NCI-H1048 (cell line): ENCODE data around the gene TRMT1.

Source experiments
- DNase-seq: peaks from one replicate; lab custom pipeline; 2025; lab: John Stamatoyannopoulos, UW

The TRMT1 gene

DNA sequence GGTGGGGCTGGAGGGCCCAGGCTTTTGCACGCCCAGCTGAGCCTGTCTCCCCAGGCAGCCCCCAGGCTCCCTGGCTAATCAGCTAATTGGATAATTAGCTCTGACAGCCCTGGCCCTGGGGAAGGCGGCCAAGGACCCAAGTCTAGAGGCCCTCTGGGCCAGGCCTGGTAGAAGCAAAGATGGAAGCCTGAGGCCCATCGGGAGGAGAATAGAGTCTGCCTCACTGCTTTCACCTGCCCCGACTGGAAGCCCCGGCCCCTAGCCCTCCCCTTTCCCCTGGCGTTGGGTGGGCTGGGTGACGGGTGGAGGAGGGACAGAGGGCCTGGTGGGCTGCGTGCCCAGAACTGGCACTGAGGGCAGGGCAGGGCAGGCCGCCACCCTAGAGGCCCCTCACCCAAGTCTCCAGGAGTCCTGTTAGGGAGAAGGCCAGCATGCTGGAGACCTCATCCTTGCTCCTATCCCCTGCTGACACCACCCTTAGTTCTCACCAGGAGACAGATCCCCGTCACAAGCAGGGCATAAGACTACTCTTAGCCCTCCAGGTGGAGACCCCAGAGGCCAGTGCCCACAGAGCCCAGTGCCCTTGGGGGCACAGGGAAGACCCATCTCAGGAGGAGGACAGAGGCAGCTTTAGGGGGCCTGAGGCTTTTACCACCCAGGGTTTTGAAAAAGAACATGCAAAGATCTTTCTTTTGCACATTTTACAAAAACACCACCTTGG is 25.9 kb downstream of the TRMT1 start:
- no peak for DNase-seq

DNA sequence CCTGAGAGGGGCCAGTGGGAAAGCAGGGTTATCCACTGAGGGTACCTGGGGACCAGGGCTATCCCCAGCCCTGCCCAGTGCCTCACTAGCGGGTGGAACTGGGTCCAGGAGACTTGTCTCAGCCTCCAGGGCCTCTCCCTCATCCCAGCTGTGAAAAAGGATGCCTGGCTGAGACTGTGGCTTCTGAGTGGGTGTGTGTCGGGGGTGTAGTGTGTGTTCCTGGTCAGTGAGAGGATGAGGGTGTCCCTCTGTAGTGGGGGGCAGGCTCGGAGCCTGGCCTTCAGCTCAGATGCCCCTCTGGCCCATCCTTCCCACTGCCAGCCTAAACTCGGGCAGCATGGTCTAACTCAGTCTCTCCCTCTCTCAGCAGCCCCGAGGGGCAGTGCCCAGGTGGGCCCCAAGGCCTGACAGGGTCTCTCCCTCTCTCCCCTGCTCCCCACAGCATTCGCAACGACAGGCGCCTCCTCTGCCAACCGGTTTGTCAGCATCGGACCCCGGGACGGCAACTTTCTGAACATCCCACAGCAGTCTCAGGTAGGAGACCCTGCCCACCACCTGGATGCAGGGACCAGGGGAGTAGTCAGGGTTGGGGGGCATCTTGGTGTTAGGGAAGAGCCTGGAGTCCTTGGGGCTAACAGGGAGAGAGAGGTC is 26.6 kb downstream of the TRMT1 start:
- no peak for DNase-seq

DNA sequence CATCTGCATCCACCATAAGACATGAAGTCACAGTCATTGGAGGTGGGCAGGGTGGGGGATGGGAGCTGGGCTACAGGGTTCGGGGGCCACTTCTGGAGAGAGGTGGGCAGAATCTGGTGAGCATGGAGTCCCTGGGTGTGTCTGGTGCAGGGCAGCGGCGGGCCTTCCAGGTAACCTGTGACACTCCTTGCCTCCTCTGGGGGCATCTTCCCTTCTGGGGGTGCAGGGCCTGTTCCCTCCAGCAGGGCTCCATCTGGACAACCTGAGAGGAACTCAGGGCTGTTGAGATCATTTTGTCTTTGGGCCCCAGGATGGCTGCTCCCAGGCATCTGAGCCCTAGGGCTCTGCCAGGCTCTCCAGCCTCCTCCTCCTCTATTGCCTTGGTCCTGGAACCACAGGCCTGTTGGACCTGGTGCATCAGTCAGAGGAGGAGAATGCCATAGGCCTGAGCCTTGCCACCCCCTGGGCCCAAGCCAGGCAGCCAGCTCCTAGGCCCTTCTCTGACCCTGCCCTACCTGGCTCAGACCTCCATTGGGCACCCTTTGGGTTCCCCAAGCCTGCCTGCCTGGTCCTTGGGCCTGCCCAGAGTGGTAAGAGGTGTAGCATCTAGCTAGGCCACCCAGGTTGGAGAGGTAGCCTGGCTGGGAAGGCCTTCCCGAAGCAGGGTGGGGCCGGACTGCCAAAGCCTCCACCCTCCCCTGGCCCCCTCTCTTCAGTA is 27.2 kb downstream of the TRMT1 start:
- no peak for DNase-seq

DNA sequence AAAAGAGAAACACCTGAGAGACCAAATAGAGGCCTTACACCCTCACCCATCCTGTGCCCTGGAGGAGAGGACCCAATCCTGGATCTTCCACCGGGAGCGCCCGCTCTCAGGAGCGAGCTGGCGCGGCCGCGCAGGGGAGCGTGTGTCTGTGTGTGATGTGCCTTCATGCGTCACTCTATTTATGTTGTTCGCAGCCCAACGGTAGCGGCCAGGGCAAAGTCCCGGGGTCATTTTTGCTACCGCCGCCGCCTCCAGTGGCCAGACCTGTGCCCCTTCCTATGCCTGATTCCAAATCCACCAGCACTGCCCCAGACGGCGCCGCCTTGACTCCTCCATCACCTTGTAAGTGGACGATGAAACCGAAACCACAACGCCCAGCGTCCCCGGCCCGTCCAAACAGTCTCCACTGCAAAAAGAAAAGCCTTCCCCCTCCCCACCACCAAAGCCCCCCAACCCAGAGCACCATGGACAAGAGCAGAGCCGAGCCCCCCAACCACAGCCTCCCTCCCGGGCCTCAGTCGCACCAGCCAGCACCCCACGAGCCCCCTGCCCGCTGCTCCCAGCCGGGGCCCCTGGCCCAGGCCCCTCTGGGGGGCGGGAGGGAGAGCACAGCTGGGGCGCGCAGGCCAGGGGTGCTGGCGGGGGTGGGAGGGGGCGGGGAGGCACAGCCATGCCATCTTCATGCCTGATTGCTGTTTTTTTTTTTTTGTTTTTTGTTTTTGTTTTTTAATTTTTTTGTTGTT is 28.6 kb downstream of the TRMT1 start:
- DNase-seq = no peak

DNA sequence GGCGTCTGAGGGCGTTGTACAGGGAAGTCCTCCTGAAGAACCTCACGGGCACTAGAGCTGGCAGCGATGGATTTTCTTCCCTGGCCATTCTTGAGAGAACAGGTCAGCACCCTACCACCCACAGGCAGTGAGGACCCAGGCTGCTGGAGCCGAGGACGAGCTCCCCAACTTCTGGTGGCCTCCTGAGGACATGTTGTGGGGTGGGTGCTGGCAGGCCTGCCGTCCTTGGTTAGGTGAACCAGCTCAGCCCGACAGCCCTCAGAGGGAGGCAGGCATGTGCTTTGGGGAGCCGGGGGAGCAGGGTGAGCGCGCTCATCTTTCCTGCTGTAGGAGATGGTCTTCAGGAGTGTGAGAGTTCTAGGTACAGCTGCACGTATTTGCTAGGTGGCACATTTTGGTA is 29.2 kb downstream of the TRMT1 start:
- DNase-seq = no peak

DNA sequence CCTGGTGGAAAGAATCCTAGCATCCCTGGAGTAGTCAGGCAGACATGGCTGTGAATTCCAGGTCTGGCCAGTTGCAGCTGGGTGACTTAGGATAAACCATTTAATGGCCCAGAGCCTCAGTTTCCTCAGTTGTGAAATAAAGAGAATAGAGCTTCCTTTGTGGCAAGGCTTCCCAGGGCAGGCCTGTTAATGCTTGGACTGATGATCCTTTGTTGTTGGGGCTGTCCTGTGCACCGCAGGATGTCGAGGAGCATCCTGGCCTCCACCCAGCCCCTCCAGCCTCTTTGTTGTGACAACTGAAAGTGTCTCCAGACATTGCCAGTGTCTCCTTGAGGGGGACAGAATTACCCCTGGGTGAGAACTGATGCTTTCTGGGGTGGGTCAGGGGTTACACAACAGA is 30.2 kb downstream of the TRMT1 start:
- no peak for DNase-seq

DNA sequence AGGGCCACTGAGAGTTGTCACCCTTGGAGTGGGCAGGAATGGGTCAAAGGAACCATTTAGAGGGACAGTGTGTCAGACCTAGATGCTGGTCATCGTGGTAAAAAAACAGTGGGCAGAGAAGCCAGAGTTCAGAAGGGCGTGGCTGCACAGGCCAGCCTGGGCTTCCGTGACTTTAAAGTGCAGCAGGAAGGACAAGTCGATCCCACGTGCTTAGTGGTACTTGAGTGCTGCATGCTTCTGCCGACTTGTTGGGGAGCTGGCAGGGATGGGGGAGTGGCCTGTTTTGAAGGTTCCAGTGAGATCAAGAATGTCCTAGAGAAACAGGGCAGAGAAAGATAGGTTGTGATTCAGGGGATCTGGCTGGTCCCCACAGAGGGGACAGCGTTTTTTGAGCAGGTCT is 30.9 kb downstream of the TRMT1 start:
- no peak for DNase-seq

DNA sequence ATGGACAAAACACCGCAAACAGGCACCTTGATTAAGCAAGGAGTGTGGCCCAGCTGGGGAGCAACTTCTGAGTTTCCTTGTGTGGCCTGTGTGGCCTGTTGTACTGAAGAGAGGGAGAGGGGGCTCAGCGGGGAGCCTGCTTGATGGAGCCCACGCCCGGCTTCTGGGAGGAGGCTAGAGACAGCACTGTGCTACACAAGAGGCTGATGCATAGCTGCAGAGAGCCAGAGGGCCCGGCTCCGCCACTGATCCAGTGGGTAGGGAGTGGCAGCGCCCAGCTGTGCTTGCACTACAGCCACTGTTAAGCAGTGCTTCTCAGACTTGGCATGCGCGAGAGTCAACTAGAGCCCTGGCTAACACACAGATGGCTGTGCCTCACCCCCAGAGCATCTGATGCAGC is 32.9 kb downstream of the TRMT1 start:
- DNase-seq = no peak

DNA sequence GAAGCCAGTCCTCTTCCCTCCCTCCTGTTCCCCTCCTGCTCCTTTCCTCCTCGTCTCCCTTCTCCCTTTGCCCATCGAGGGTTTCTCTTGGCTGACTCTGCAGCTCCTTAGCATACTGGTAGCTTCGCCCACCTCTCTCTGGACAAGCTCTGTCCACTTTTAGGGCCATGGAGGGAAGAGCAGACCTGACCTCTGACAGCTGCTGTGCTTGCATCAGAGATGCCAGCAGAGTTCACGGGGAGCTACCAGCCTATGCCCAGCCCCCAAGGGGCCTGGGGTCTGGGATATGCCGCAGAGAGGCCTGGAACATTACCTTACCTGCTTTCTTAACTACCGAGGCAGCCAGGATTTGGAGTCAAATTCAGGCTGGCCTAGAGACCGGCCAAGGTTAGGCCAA is 33.5 kb downstream of the TRMT1 start:
- no peak for DNase-seq

DNA sequence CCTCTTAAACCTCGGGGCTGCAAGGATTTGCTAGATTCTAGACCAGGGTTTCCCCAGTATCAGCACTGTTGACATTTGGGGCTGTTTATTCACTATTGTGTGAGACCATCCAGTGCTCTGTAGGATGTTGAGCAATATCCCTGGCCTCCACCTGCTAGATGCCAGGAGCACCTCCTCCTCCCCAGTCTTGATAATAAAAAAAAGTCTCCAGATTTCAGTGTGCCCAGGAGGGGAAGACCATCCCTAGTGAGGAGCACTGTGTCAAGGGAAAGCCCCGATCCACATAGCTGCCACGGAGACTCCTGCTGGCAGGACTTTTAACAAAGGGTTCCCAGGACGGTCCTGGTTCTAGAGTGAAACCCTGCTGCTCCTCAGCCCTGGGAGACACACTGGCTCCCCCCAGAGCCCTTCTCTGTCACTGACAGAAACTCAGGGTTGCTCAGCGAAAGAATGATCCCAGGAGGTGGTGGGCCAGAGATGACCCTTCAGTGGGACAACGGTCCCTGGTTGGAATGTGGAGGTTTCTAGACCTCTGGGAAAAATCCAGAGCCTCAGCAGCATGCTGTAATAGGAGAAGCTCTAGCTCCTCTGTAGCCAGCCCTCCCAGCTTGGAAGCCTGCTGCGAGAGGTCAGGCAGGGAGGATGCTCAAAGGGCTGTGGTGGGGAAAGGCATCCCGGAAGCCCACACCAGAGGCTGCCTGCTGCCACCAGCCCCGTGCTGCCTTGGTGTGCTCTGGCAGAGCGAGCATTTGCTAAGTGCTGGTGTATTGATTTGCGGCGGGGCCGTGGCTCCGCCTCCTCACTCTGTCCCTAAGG is 34.1 kb downstream of the TRMT1 start:
- DNase-seq = no peak

DNA sequence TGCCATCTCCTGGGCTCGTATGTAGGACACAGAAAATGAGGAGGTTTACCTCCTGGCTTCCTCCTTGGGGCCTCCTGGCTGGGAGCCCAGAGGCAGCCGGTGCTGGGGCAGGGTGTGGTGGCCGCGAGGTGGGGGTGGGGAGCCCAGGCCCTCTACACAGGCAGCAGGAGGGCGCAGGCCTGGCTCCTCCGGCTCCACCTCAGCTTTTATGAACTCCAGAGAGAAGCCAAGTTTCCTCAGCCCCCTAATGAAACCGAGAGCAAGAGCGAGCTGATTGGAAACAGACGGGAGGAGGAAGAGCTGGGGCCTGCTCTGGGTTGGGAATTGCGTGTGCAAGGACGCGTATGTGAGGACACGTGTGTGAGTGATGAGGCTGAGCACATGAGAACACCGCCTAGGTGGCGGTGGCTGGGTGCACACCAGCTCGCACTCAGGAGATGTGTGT is 37.0 kb downstream of the TRMT1 start:
- DNase-seq = no peak

DNA sequence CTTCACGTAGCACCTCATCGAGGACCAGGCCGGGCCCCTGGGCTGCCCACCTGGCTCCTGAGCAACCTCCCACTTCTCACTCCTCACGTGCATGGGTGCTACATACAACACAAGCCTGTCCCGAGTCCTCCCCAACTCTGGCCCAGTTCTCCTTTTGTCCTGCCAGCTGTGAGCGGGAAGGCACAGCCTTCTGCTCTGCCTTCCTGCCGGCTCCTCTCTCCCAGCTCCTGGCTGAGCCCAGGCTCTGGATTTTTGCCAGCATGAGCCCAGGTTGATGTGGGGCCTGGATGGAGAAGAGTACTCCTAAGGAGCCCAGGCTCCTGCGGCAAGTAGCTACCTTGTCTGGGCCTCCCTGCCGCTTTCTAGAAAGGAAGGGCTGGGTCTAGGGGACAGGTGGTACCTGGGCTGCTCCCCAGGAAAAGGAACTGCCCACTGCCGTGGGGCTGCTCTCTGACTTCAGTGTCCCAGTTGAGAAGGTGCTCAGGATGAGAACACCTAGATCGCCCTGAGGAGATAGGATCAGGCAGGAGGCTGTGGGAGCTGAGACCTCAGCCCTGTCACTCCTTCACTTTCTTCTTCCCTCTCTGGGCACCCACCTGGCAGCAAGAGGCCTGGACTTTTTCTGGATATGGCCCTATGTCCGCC is 37.5 kb downstream of the TRMT1 start:
- DNase-seq = no peak

DNA sequence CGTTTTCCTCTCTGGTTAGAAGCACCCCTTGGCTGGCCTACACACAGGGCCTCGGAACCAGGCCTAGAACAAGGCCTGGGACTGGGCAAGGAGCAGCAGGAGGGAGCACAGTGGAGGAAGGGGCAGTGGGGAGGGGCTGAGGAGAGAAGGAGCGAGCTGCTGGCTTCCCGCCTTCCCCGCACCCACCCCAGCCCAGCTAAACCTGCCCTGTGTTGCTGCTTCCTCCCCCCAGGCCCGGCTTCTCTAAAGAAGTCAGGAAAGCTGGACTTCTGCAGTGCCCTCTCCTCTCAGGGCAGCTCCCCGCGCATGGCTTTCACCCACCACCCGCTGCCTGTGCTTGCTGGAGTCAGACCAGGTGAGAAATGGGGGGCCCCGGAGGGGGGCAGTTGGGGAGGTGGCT is 38.2 kb downstream of the TRMT1 start:
- no peak for DNase-seq

DNA sequence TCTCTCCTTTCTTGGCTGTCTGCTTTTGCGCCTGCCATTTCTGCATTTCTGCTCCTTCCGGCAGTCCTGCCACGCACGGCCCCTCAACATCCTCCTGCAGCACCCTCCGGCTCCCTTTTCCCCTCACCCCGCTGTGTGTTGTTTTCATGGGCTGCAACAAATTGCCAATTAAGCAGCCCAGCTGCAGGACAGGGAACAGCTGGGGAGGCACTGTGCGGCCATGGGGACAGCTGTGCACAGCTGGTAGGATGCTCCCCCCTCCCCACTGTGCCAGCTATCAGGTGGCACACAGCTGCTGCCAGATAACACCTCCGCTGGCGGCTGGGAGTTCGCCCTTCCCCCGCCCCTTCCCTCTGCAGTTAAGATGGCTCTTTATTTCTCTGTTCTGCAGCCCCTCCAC is 39.3 kb downstream of the TRMT1 start:
- DNase-seq = no peak

DNA sequence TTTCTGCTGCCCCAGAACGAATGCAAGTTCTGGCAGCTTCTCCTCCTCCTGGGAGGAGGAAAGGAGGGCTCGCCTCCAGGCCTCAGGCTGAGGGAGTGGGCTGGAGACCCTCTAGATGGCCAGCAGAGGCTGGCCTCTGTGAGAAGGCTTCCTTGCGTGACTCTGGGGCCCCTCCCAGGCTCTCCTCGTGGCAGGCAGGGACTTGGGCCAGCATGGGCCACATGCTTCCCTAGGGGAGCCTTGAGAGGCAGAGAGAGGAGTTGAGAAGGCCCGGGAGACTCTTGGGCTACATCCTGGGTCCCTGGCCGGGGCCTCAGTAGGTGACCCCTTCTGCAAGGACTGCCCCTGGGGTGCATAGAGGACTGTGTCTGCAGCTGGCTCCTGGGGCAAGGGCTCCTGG is 39.8 kb downstream of the TRMT1 start:
- no peak for DNase-seq

DNA sequence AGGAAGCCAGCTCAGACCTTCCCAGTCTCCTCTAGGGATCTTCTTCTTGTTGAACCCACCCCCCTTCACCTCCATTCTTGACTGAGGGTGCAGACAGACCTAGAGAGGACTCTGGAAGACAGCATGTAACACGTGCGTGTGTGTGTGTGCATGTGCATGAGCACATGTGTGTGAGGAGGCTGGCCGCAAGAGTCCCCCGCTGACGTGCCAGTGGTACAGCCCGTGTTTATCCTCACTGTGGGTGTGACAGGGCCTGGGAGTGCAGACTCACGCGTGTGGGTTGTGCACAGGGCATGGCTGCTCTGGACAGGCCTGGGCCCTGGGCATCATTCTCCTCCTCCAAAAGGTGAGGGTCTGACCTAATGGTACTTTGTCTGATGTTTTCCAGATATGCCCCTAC is 40.2 kb downstream of the TRMT1 start:
- no peak for DNase-seq

DNA sequence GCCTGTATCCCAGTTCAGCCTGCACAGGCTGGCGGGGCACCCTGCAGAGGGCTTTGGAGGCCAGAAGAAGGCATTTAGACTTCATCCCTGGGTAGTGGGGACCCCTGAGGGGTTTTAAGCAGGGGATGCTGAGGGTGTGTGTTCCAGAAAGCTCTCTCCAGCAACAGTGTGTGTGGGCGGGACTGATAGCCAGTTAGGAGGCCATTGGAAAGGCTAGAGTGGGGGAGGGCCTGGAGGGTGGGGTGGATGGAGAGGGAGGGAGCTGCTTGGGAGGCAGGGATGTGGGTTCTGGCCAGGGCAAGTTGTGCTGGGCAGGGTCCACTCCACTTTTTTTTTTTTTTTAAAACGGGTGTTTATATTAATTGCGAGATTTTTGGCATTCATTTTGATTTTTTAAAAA is 42.2 kb downstream of the TRMT1 start:
- no peak for DNase-seq

DNA sequence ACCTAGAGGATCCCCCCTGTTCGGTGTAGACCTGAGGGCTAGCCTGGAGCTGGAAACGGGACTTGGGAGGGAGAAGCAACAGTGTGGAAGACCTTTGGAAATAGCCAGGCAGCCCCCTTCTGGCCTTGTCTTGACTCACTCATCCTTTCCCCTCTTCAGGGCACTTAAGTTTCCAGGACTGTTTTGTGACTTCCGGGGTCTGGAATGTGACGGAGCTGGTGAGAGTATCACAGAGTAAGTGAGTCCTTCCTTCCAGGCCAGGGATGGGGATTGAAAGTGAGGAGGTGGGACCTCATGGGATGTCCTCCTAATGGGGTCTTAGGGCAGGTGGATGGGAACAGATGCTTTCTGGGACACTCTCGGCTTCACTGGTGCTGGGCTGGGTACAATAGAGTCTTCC is 43.3 kb downstream of the TRMT1 start:
- no peak for DNase-seq

DNA sequence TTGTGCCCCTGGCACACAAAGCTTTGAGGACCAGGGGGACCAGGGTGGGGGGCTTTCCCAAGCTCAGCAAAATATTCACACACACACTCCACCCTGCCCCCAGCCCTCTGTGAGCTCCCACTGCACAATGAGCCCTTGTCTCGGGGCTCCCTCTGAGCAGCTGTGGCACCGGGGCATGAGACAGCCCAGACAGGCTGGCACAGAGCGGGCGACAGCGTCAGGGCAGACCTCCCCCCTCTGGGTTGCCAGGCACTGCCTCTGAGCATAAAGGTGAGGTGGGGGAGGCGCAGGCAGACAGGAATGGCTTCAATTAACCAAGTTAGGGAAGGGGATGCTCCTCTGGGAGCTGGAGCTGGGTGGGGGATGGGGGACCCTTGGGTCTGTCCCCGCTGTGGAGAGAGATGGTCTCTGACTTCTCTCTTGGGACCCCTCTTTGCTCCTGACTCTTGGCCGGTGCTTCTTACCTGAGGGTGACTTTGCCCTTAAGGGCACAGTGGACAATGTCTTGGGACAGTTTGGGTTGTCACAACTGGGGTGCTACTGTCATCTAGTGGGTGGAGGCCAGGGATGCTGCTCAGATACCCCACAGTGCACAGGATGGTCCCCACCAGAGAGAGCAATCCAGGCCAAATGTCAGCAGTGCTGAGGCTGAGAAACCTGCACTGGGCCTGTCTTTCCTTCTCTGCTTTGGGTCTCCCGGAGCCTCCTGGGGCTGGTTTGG is 44.2 kb downstream of the TRMT1 start:
- no peak for DNase-seq

DNA sequence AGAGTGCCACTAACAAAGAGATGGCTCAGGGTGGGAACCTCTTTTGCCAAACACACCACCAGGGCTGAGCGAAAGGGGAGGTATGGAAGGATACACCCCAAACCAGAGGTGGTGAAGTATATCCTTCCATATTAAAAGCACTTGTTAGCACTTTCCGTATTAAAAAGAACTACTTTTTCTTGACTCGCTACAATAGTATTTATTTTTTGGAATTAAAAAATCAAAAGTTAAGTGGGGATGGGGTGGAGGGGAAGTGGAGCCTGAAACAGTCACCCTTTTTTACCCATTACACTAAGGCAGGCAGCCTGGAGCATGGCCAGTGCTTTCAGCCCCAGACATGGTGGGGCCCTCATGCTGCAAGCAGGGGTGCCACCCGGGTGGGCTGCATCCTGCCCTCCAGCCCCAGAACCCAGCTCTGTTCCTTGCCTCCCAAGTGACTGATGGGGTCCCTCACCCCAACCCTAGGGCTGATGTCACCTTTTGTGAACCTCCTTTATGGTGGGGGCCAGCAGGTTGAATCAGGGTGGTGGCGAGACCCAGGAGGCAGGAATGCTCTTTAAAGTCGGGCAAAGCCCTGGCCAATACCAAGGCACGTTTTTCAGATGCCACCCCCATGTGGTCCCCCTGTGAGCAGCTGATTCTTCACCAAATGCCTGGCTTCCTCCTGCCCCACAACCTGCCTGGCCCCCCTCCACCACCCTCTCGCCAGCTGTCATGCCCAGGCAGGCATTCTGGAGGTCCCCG is 44.9 kb downstream of the TRMT1 start:
- no peak for DNase-seq
